ENCODE data around the gene FKBP2. TPM values are rescaled to one million over a fixed set of nuclear protein-coding genes. Genes with fewer than 3 reads are reported as not detected.

The FKBP2 gene
- polyA plus RNA-seq, 1 donor (not counting 4 experiments of a cell fraction or from before 2014, with no cell fraction given) = 40.3 TPM

GRCh38 chr11:64259533-64260067, 18.7 kb downstream of the FKBP2 start:
- H3K36me3 ChIP-seq (ENCODE audit: control insufficient read depth in 2 of 2, extremely low read depth in 1 of 2, insufficient read depth in 2 of 2, low read length in 2 of 2) = peaks cover 53 to 77% of the 10 kb centered on the region in 2 experiments
- no peak for FAIRE-seq

GRCh38 chr11:64260147-64260708, 19.3 kb downstream of the FKBP2 start:
- no peak for DNase-seq (ENCODE audit: low read depth, low spot score)
- peaks cover 51 to 72% of the 10 kb centered on the region in 2 experiments for H3K36me3 ChIP-seq (ENCODE audit: control insufficient read depth in 2 of 2, extremely low read depth in 1 of 2, insufficient read depth in 2 of 2, low read length in 2 of 2)
- H3K9me1 ChIP-seq (ENCODE audit: control insufficient read depth, extremely low read depth, insufficient read depth, low read length) = peaks cover 2% of the 10 kb centered on the region
- H3K4me1 ChIP-seq (ENCODE audit: control insufficient read depth, extremely low read depth, insufficient read depth, low read length) = peaks cover 17% of the 10 kb centered on the region
- peaks cover 14% of the 10 kb centered on the region for H3K79me2 ChIP-seq (ENCODE audit: control insufficient read depth, insufficient read depth, low read length)
- H3K9ac ChIP-seq (ENCODE audit: control insufficient read depth, extremely low read depth, insufficient read depth, low read length) = no peak overlapping the region
- no peak overlapping the region for H3K27ac ChIP-seq (ENCODE audit: control insufficient read depth, insufficient read depth, low read length)
- TF ChIP-seq, protein P1, sequence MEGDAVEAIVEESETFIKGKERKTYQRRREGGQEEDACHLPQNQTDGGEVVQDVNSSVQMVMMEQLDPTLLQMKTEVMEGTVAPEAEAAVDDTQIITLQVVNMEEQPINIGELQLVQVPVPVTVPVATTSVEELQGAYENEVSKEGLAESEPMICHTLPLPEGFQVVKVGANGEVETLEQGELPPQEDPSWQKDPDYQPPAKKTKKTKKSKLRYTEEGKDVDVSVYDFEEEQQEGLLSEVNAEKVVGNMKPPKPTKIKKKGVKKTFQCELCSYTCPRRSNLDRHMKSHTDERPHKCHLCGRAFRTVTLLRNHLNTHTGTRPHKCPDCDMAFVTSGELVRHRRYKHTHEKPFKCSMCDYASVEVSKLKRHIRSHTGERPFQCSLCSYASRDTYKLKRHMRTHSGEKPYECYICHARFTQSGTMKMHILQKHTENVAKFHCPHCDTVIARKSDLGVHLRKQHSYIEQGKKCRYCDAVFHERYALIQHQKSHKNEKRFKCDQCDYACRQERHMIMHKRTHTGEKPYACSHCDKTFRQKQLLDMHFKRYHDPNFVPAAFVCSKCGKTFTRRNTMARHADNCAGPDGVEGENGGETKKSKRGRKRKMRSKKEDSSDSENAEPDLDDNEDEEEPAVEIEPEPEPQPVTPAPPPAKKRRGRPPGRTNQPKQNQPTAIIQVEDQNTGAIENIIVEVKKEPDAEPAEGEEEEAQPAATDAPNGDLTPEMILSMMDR (optimal IDR thresholded peaks at IDR 0.05 in 1 of 3, IDR thresholded peaks at IDR 0.05 in 1 of 3, conservative IDR thresholded peaks at IDR 0.05 in 1 of 3; ENCODE audit: extremely low read depth in 1 of 3, insufficient read depth in 2 of 3, low read length in 3 of 3) = no peak
- TF ChIP-seq EZH2 (IDR thresholded peaks at IDR 0.05; ENCODE audit: low read length) = no peak
- no peaks in the 10 kb centered on the region for H4K20me1 ChIP-seq (ENCODE audit: control insufficient read depth, extremely low read depth, insufficient read depth, low read length)
- H3K4me3 ChIP-seq (ENCODE audit: control insufficient read depth in 2 of 3, extremely low read depth in 1 of 3, insufficient read depth in 2 of 3, low read depth in 1 of 3, low read length in 3 of 3) = no peak overlapping the region
- H2AFZ ChIP-seq (ENCODE audit: control insufficient read depth, low read length) = no peak overlapping the region
- no peak for FAIRE-seq
- H3K4me2 ChIP-seq (ENCODE audit: control insufficient read depth, extremely low read depth, insufficient read depth, low read depth, low read length) = no peak overlapping the region
- H3K27me3 ChIP-seq (ENCODE audit: control insufficient read depth, extremely low read depth, insufficient read depth, low read length) = no peaks in the 10 kb centered on the region
- dilution Hi-C loops (cut with MboI; ENCODE audit: extremely low pct_ligation_motif_present, low sequenced_read_pairs) = no loop called here
- H3K9me3 ChIP-seq (ENCODE audit: control insufficient read depth, low read depth, low read length) = no peaks in the 10 kb centered on the region

More at GRCh38 chr11:64259533-64260067, 18.7 kb downstream of the FKBP2 start:
- H3K4me1 ChIP-seq (ENCODE audit: control insufficient read depth, extremely low read depth, insufficient read depth, low read length) = peaks cover 17% of the 10 kb centered on the region
- no peak overlapping the region for H3K27ac ChIP-seq (ENCODE audit: control insufficient read depth, insufficient read depth, low read length)
- H3K27me3 ChIP-seq (ENCODE audit: control insufficient read depth, extremely low read depth, insufficient read depth, low read length) = no peaks in the 10 kb centered on the region
- no peaks in the 10 kb centered on the region for H3K9me3 ChIP-seq (ENCODE audit: control insufficient read depth, low read depth, low read length)
- DNase-seq (ENCODE audit: low read depth, low spot score) = no peak
- peaks cover 2% of the 10 kb centered on the region for H3K9me1 ChIP-seq (ENCODE audit: control insufficient read depth, extremely low read depth, insufficient read depth, low read length)
- dilution Hi-C loops (cut with MboI; ENCODE audit: extremely low pct_ligation_motif_present, low sequenced_read_pairs) = no loop called here
- H3K9ac ChIP-seq (ENCODE audit: control insufficient read depth, extremely low read depth, insufficient read depth, low read length) = no peak overlapping the region
- no peak overlapping the region for H2AFZ ChIP-seq (ENCODE audit: control insufficient read depth, low read length)
- H3K4me3 ChIP-seq (ENCODE audit: control insufficient read depth in 2 of 3, extremely low read depth in 1 of 3, insufficient read depth in 2 of 3, low read depth in 1 of 3, low read length in 3 of 3) = no peak overlapping the region
- no peak for TF ChIP-seq EZH2 (IDR thresholded peaks at IDR 0.05; ENCODE audit: low read length)
- TF ChIP-seq, protein P1 (optimal IDR thresholded peaks at IDR 0.05 in 1 of 3, IDR thresholded peaks at IDR 0.05 in 1 of 3, conservative IDR thresholded peaks at IDR 0.05 in 1 of 3; ENCODE audit: extremely low read depth in 1 of 3, insufficient read depth in 2 of 3, low read length in 3 of 3) = no peak
- no peak overlapping the region for H3K4me2 ChIP-seq (ENCODE audit: control insufficient read depth, extremely low read depth, insufficient read depth, low read depth, low read length)
- H3K79me2 ChIP-seq (ENCODE audit: control insufficient read depth, insufficient read depth, low read length) = peaks cover 16% of the 10 kb centered on the region
- H4K20me1 ChIP-seq (ENCODE audit: control insufficient read depth, extremely low read depth, insufficient read depth, low read length) = no peaks in the 10 kb centered on the region

Measured in keratinocyte (primary cell).